K562 (cell line): ENCODE data around the gene LRRC1.

Source experiments
- DNMT1 ChIP-seq: fragments of 450-650 bp; IDR thresholded peaks from 2 replicates; pipeline ENCODE4 v1.6.1; 2016; ENCODE audit warnings: antibody characterized with exemption, mild to moderate bottlenecking
- EP300 ChIP-seq: IDR thresholded peaks from 2 replicates; pipeline ENCODE4 v1.6.1; 2012; ENCODE audit warnings: low read length, improper control_type of control experiment
- POLR2G ChIP-seq: fragments of 200-400 bp; formaldehyde crosslinking; IDR thresholded peaks from 2 replicates; pipeline ENCODE4 v1.6.1; 2017; ENCODE audit warnings: low read depth, mild to moderate bottlenecking, antibody characterized with exemption, low read length, moderate library complexity
- TF ChIP-seq, protein P1 (sequence below): fragments of 250-450 bp; sonication (Bioruptor Pico); IDR thresholded peaks from 2 replicates; pipeline ENCODE4 v1.5.0; 2020; ENCODE audit warnings: mild to moderate bottlenecking, borderline replicate concordance
- TF ChIP-seq, protein P2 (sequence below), 3 experiments: IDR thresholded peaks in 2 of 3; conservative IDR thresholded peaks in 1 of 3; 2 replicates each; pipeline ENCODE4 v1.5.1; 2011 to 2012; ENCODE audit warnings: low read length in 3 of 3, mild to moderate bottlenecking in 3 of 3, control low read depth in 2 of 3, improper control_type of control experiment in 1 of 3, inconsistent platforms in 1 of 3, low read depth in 1 of 3, mixed read lengths in 1 of 3, moderate library complexity in 1 of 3; ENCODE audit not compliant: insufficient read depth in 2 of 3

DNA sequence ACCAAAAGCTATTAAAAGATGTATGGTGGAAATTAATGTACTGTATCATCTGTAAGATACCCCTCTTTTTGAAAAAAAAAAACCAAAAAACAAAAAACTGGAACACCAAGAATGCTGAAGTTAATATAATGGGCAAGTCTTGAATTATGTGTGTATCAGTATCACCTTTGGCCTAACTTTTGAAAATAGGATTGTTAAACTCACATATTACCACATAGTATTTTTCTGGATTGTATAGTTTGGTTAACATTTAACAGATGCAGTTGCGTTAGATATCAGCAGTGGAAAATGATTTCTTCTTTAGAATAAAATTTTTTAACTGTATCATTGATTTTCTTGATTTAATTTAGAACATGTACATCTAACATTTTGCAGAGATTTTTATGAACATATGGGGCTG, 118.5 kb downstream of the LRRC1 start:
- TF ChIP-seq, protein P1, sequence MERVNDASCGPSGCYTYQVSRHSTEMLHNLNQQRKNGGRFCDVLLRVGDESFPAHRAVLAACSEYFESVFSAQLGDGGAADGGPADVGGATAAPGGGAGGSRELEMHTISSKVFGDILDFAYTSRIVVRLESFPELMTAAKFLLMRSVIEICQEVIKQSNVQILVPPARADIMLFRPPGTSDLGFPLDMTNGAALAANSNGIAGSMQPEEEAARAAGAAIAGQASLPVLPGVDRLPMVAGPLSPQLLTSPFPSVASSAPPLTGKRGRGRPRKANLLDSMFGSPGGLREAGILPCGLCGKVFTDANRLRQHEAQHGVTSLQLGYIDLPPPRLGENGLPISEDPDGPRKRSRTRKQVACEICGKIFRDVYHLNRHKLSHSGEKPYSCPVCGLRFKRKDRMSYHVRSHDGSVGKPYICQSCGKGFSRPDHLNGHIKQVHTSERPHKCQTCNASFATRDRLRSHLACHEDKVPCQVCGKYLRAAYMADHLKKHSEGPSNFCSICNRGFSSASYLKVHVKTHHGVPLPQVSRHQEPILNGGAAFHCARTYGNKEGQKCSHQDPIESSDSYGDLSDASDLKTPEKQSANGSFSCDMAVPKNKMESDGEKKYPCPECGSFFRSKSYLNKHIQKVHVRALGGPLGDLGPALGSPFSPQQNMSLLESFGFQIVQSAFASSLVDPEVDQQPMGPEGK: no peak
- TF ChIP-seq DNMT1 (no peak), EP300 (no peak), POLR2G (no peak)
- TF ChIP-seq, protein P2, sequence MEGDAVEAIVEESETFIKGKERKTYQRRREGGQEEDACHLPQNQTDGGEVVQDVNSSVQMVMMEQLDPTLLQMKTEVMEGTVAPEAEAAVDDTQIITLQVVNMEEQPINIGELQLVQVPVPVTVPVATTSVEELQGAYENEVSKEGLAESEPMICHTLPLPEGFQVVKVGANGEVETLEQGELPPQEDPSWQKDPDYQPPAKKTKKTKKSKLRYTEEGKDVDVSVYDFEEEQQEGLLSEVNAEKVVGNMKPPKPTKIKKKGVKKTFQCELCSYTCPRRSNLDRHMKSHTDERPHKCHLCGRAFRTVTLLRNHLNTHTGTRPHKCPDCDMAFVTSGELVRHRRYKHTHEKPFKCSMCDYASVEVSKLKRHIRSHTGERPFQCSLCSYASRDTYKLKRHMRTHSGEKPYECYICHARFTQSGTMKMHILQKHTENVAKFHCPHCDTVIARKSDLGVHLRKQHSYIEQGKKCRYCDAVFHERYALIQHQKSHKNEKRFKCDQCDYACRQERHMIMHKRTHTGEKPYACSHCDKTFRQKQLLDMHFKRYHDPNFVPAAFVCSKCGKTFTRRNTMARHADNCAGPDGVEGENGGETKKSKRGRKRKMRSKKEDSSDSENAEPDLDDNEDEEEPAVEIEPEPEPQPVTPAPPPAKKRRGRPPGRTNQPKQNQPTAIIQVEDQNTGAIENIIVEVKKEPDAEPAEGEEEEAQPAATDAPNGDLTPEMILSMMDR (IDR thresholded peaks at IDR 0.05 in 2 of 3, conservative IDR thresholded peaks at IDR 0.05 in 1 of 3; ENCODE audit: insufficient read depth in 2 of 3, low read depth in 1 of 3, low read length in 3 of 3): no peak
